ENCODE results near the gene ABHD15. TPM values are rescaled to one million over a fixed set of nuclear protein-coding genes. Genes with fewer than 3 reads are reported as not detected.

ABHD15 gene
- total and polyA plus RNA-seq, 8 donors: 3.9 to 10.6 (median 6.5) TPM

DNA sequence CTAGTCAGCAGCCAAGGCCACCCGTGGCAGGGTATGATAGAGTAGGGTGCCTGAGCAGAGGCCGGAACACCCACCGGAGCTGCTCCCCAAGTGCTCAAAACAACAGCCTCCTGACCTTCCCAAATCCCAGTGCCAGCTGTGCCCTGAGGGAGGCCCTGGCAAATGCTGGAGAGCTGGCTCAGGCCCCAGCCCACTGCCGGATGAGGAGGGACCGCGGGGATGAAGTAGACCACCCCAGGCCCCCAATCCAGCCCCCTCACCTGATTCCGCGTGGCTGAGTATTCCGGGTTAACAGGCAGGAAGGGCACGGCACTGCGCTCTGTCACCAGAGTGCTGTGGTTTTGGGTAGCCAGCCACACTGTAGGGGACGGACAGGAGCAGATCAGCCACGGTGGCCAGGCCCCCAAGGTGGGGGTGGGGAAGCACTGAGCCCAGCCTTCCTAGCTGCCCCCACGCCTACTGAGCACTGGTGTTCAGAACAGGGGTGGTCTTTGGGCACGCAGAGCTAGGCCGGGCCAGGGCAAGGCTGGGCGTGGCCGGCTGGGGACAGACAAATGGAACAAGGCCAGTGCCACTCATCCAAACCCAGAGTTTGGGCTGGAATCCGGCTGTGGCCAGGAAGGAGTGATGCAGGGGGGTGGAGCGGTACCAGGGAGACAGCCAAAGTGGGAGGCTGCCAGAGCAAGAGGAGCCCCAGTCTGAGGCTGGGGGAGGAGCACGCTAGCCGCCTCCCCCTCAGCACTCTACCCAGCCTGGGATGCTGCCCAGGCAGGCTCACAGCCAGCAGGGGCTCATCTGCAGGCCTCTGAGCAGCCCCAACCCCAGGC is 10.8 kb upstream of the ABHD15 start:
- intact Hi-C loops (cut with DNase I): no loop called here
- H3K4me3 ChIP-seq: no peak overlapping the region
- H3K4me1 ChIP-seq: peaks cover 0 to 5% (median 0%) of the 10 kb centered on the region in 3 donors
- WGBS, 2 donors: 81 to 84% methylated on average over 20 to 22 of the region's 22 CpGs
- TF ChIP-seq, protein P1, sequence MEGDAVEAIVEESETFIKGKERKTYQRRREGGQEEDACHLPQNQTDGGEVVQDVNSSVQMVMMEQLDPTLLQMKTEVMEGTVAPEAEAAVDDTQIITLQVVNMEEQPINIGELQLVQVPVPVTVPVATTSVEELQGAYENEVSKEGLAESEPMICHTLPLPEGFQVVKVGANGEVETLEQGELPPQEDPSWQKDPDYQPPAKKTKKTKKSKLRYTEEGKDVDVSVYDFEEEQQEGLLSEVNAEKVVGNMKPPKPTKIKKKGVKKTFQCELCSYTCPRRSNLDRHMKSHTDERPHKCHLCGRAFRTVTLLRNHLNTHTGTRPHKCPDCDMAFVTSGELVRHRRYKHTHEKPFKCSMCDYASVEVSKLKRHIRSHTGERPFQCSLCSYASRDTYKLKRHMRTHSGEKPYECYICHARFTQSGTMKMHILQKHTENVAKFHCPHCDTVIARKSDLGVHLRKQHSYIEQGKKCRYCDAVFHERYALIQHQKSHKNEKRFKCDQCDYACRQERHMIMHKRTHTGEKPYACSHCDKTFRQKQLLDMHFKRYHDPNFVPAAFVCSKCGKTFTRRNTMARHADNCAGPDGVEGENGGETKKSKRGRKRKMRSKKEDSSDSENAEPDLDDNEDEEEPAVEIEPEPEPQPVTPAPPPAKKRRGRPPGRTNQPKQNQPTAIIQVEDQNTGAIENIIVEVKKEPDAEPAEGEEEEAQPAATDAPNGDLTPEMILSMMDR (IDR thresholded peaks at IDR 0.05): no peak
- H3K27me3 ChIP-seq: no peaks in the 10 kb centered on the region
- ATAC-seq (no peak), FAIRE-seq (no peak), DNase-seq (peak in 3 of 6 donors; percentile 3 to 69 (median 14))
- H3K9me3 ChIP-seq: no peaks in the 10 kb centered on the region
- H3K27ac ChIP-seq: no peak overlapping the region
- no peaks in the 10 kb centered on the region for H3K36me3 ChIP-seq

DNA sequence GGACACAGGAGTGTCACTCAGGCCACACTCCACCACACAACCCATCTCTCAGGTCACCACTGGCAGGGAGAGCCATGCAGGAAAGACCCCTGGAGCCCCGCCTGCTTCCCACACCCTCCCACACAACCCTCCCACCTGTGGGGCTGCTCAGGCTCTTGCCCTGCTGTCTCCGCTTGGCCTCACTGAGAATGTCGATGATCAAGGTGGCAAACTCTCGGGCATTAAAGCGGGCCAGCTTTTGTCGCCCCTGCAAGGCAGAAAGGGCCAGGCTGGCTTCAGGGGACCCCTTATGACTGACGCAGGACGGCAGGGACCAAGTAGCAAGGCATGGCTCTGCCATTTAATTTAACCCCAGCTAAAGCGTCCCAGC is 10.1 kb upstream of the ABHD15 start:
- intact Hi-C loops (cut with DNase I): no loop called here
- Histone ChIP-seq H3K27ac (no peak overlapping the region), H3K27me3 (no peaks in the 10 kb centered on the region), H3K9me3 (no peaks in the 10 kb centered on the region), H3K4me3 (no peak overlapping the region), H3K36me3 (no peaks in the 10 kb centered on the region), H3K4me1 (peaks cover 3 to 9% (median 5%) of the 10 kb centered on the region in 3 donors)
- DNase-seq (peak in 1 of 6 donors; percentile 13), FAIRE-seq (no peak), ATAC-seq (no peak)
- 95 to 100% methylated on average over 9 of the region's 9 CpGs for WGBS, 2 donors
- TF ChIP-seq, protein P1 (IDR thresholded peaks at IDR 0.05): no peak

DNA sequence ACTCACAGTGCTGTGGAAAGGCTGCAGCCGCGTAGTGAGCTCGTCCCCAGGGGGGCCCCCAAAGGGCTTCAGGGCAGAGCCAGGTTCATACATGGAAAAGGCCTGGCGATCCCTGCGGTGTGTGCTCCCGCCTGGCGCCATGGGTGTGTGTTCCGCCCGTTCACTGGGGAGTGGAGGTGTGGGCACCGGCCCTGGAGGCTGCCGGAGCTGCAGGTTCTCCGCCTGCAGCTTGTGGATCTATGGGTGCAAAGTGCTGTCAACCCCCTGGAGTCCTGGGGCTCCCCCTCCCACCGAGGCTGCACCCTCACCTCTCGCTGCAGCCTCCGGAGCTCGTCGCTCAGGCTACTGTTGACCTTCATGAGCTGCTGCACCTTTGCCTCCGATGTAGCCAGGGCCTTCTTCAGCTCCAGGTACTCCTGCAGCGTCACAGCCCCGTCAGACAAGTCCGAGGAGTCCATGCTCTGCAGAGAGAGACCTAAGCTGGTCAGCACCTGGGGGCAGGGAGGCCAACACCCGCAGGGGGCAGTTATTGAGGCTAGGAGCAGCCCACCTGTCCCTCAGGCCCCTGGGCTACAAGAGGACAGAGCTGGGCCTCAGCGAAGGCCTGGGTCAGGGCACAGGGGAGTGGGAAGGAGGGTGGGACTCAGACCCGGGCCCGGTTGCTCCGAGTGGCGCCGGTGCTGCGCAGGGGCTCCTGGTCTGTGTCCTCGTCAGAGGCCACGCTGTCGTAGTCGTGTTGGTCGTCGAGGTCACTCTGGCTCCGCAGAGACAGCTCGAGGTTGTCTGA is 9.6 kb upstream of the ABHD15 start:
- intact Hi-C loops (cut with DNase I): no loop called here
- Histone ChIP-seq H3K27ac (no peak overlapping the region), H3K27me3 (no peaks in the 10 kb centered on the region), H3K4me1 (peaks cover 6 to 9% (median 7%) of the 10 kb centered on the region in 3 donors), H3K36me3 (no peaks in the 10 kb centered on the region), H3K4me3 (no peak overlapping the region), H3K9me3 (no peaks in the 10 kb centered on the region)
- TF ChIP-seq, protein P1 (IDR thresholded peaks at IDR 0.05): no peak
- 93 to 94% methylated on average over 37 of the region's 37 CpGs for WGBS, 2 donors
- ATAC-seq (no peak), FAIRE-seq (no peak), DNase-seq (peak in 3 of 6 donors; percentile 13 to 80 (median 51))

DNA sequence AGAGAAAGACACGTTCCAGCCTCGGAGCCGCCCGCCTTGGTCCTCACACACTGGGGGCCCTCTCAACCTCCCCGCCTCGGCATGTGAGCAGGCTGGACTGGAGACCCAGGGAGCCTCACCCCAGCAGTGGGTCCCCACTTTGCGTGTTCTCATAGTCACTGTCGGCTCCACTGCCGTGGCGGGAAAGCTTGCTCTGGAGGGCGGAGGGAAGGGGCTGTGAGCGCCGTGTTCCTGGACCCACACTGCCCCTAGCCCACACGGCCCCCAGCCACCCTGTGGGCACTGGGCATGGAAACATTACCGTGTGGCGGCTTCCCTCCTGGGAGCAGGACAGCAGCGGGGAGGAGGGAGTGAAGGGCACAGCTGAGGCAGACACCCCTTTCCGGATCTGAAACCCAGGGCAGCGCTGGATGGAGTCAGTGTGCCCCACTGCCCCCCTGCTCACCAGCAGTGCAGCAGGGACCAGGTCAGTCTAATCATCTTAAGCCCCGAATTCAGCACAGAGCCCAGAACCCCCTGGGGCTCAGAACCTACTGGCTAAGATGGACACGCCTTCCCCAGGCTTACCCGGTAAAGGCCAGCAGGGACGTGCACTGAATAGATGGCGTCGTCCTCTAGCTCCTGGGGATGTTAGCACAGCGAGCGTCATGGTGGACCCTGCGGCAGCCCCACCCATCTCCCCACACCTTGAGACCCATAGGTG is 8.8 kb upstream of the ABHD15 start:
- Histone ChIP-seq H3K4me3 (no peak overlapping the region), H3K9me3 (no peaks in the 10 kb centered on the region), H3K27me3 (no peaks in the 10 kb centered on the region), H3K36me3 (no peaks in the 10 kb centered on the region), H3K4me1 (peaks cover 6 to 9% (median 7%) of the 10 kb centered on the region in 3 donors), H3K27ac (no peak overlapping the region)
- TF ChIP-seq, protein P1 (IDR thresholded peaks at IDR 0.05): no peak
- ATAC-seq (no peak), FAIRE-seq (no peak), DNase-seq (peak in 3 of 6 donors; percentile 12 to 70 (median 51))
- WGBS, 2 donors: 90 to 91% methylated on average over 26 to 28 of the region's 28 CpGs
- intact Hi-C loops (cut with DNase I): no loop called here
